Measurements from ENCODE around the gene NRN1.
"Not testable (repeated sequence)": the region's sequence is repeated elsewhere in the genome, so short reads cannot be mapped to it uniquely, and the experiment has no call there.

Gene NRN1

DNA sequence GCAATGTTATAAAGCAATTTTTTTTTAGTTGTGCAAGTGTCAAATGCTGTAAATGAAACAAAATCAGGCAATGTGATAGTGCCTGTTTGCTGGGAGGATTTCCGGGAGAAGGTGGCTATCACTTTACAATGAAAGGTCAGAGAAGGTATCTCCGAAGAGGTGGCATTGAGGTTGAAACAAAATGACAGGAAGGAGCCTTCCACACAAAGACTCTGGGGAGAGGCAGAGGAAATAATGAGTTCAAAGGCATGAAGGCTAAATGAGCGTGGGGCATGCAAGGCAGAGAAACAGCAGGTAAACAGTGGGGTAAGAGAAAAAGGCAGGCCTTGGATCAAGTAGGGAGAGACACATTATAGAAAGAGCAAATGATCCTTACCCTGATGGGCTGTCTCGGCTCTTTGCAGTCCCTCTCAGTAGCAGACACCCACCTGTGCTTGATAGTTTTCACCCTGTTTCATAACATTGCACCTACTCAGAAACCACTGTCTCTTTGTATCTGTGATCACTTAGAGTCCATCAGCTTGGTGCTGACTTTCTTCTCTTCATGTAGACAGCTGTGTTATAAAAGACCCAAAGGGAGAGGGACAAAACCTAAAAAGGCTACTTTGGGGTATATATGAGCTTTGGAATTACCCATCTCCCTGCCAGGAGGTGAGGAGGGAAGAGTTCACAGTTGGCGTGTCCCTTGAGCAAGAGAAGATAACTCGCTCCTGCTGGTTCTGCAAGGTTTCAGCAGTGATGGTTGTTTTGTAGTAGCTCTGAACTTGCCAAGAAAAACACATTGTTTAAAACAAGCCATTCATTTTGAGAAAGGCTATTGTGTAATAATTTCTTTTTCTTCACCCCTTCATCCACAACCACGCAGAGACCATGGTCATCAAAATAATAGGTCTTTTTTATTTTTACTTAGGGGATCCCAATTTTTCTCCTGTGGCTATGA lies 22.3 kb downstream of the NRN1 start:
- DNase-seq (ENCODE audit: low read depth, low spot score): no peak

DNA sequence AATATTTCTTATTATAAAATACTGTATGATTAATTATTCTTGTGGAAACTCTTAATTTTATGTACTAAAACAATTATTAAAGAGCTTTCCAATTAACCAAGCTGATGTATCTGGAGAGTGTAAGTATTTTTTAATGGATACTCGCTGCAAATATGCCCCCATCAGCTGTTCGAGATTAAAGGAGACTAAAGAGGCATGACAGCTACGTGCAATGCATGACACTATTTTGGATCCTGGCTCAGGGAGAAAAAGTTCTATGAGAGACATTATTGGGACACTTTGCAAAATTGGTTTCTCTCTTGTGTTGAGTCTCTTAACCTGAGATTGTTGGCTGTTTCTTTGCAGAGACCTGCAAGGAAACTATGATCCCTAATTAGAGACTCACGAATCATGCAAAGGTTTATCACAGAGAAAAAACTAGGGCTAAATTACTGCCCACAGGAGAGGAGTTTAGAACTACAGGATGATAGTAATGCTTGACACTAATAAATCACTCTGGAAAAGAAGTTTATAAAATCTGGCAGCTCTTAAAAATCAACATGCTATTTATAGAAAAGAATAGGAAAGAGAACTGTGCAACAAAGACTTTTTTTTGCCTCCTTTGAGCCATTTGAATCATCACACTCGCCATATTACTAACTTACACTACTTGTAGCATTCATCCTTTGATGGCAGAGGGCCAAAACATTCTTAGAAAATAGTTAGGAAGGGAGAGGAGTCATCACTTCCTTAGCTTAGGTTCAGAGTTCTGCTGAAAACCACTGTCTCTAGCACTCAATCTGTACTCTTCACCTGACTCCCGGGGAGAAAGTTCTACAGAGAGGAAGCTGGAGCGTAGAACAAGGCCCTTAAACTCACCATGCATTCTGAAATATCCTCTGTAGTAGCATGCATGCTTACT lies 25.3 kb downstream of the NRN1 start:
- DNase-seq (ENCODE audit: low read depth, low spot score): no peak

DNA sequence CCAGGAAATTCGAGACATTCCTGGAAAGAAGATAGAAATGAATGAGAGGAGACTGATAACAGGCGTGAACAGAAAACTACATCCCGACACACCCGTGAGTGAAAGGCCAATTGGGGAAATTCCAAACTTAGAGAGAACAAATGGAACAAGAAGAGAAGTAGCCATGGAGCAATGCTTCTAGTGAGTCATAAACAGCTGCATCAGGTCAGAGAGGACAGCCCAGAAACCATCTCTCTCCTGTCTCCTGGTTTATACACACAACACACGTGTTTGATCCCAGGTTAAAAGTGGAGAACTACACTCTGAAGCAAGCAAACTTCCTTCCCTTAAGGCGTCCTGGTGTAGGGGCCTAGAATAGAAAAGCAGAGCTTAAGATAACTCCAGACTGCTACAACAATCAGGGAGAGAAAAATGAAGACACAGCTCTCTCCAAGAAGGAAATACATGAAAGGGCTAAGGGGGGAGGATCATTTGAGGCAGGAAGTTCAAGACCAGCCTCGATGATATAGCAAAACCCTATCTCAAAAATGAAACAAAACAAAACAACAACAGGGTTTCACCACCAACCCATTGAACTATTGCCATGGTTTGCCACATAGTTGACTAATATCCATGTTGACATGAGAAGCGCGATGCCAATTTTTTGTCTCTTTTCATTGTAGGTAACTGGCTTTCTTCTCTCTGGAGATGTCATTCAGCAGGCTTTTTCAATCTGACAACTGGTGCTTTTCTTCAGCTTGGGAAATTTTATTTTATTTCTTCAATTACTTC lies 26.9 kb downstream of the NRN1 start:
- DNase-seq (ENCODE audit: low read depth, low spot score): no peak

DNA sequence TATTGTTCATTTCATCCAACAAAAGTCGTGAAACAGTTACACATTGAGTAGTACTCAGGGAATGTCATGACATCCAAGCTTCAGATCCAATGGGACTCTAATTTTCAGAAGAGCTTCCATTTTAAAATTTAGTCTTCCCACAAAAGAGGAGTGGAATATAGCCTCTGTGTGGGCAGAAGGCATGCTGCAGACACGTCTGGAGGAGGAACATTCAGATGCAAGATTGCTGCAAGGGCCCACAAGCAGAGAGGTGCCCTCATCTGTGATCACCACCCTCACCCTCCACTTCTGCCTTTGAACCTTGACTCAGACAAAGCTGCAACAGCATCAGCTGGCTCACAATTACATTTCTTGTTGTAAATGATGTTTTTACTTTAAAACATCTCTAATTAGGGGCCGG lies 29.9 kb downstream of the NRN1 start:
- no peak for DNase-seq (ENCODE audit: low read depth, low spot score)

DNA sequence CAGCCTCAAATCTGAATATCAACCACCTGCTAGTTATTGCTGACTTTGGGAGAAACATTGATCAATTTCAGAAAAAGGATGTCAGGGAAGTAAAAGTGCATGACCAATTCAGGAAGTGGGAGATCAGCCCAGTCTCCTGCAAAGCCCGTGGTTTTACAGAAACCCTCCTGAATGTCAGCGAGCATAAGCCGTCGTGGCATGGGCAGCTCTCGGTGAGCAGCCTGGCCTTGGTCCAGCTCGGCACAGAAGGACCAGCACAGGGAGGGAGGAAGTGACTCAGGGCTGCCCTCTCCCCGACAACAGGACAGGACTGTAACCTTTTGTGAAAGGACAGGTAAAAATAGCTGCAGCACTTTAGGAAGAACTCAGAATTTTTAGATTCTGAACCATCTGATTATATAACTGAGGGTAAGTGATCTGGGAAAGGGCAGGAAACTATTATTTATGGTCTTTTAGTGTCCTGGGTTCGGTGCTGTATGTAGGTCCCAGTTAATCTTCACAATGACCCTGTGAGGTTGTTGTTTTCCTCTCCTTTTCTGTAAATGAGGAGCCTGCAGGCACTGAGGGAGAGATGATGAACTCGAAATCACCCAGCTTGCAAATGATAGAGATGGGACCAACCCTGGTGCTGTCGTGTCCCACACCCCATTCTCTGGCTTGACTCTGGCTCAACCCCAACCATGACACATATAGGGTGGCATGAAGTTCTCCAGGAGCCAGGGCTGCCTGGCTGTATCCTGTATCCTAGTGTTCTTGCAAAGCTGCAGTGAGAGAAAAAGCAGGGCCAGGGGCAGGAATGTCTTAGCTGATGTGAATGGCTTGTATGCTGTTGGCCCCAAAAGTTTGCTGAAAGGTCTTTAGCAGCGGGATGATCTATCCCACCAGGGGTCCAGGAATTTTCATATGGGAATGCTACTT lies 37.6 kb downstream of the NRN1 start:
- DNase-seq (ENCODE audit: low read depth, low spot score): no peak

DNA sequence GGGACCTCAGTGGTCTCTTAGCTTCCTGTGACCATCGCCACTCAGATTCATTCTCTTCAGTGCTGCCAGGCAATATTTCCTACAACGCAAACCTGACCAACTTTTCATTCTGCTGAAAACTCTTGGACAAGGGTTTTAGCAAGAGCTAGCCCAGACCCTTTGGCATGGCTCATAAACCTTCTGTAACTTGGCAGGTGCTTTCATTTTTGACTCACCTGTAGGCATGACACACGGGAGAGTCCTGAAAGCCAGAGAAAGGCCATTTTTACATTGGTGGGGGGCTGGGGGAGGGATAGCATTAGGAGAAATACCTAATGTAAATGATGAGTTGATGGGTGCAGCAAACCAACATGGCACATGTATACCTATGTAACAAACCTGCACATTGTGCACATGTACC lies 38.7 kb downstream of the NRN1 start:
- not testable (repeated sequence) for DNase-seq (ENCODE audit: low read depth, low spot score)

DNA sequence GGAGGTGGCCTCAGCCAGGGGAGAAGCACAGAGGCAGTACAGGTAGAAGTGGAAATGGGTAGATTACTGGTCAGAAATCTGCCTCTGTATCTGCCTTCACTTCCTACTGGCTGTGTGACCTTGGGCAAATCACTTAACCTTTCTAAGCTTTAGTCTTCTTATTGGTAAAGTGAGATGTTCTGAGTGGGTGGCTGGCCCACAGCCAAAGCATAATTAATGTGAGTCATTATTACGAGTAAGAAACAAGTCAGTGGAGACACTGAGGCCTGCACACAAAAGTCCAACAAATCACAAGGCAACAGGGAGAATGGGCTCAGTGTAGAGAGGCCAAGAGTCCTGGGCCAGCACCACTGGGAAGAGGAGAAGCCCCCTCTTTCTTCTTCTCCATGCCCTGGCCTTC lies 39.1 kb downstream of the NRN1 start:
- DNase-seq (ENCODE audit: low read depth, low spot score): no peak

DNA sequence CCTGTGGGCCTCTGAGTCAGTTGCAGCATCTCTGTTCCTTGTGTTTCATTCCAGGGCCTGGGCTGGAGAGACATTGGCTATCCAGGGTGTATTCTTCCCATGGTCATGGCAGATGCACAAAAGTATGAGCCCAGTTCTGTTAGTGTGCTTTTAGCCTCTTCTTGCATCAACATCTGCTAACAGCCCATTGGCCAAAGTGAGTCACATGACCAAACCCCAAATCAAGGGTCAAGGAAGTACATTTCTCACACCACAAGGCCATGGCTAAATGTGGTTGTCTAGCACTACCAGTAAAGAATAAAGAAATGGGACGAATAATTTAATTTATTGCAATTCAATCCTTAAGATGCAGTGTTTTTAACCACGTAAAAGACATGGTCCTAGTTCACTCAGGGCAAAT lies 43.9 kb downstream of the NRN1 start:
- DNase-seq (ENCODE audit: low read depth, low spot score): no peak

DNA sequence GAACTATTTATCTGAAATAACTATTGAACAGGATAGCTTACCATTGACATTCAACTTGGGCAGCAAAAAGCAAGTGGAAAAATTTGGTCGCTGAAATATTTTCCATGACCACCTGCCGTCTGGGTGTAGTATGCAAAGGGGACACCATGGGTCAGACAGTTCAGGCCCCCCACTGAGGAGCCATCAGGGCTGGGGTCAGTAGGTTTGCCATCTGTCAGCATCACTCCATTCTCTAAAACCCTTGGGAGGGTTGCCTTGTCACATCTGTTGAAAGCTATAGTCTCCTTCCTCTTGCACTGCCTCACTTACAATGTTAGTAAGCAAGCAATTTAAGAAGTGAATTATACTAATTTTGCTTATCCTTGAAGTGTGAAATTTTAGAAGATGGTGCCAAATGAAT lies 44.9 kb downstream of the NRN1 start:
- DNase-seq (ENCODE audit: low read depth, low spot score): no peak

DNA sequence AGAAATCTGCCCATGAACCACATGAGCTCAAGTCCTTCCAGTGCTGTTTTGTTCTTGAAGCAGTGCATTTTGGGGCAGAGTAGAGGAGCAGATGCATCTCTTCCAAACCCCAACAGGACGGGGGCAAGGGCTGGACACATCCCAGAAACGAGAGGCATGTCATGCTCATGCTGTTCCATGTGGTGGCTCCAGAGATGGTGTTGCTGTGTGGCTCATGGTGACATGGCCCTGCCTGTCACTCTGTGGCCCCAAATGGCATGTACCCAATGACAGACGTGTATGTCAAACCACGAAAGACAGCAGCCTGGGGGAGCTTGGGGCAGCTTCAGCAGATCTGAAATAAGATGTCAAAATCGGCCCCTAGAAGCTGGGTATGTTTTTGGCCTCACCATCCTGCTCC lies 46.3 kb downstream of the NRN1 start:
- DNase-seq (ENCODE audit: low read depth, low spot score): no peak

DNA sequence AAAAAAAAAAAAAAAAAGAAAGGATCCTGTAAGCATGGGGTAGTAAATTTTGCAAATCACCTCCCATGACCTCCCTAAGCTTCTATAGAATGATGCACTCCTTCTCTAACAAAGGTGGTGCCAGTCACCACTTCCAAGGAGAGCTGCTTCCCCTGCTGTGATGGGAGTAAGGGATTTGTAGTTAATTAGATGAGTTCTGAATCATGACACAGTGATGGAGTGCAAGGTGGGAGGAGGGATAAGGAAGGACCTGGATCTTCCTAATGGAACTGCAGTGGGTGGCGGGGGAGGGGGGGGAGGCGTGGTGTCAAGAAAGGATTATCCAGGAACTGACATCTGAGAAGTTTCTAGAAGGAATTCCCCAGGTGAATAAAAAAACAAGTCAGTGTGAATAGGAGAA lies 47.8 kb downstream of the NRN1 start:
- DNase-seq (ENCODE audit: low read depth, low spot score): no peak

DNA sequence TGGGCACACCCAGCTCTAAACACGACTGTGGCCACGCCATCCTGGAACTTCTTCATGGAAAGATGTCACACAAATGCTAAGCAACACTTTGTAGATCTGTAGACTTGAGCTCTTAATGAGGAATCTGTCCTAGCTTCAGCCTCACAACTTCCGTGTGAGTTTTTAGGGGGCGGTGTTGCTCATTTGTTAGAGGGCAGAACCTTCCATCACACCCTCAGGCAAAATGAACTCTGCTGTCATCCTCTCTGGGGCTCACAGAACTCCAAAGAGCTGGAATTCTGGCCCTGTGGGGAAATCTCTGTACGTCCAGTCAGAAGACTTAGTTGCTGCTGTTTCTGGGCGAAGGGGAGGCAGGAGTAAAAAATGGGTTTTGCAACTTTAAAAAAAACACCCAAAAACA lies 49.8 kb downstream of the NRN1 start:
- DNase-seq (ENCODE audit: low read depth, low spot score): no peak

DNA sequence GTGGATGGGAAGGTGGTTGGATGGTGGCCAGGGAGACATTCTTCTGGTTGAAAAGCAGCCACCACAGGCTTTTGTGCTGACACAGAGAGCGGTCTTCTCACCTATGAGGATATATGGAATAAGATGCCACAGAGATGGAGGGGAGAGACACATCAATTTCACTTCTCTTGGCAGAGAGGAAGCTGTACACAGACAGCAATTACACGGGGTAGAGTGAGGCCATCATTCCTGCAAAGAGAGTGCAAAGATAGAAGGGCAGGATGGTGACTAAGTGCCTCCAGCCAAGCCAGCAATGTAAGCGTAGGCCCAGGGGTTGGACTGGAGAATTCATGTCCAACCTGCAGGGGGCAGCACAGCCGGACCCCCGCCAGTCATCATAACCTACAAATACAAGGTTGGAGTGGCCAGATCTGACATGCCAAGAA lies 56.4 kb downstream of the NRN1 start:
- DNase-seq (ENCODE audit: low read depth, low spot score): no peak

Data from iPS DF 19.7 (cell line).